ENCODE data around the gene FGD6.

- TF ChIP-seq CTCF (conservative IDR thresholded peaks at IDR 0.05; ENCODE audit: low read depth, low read length) (no peak), EZH2 (IDR thresholded peaks at IDR 0.05; ENCODE audit: low read length, unreplicated experiment) (no peak)
Observed at GRCh38 chr12:95115641-95116040, 101.6 kb downstream of the FGD6 start.
